ENCODE data around the gene BOLA1.
"Not testable (repeated sequence)": the region's sequence is repeated elsewhere in the genome, so short reads cannot be mapped to it uniquely, and the experiment has no call there.

DNA sequence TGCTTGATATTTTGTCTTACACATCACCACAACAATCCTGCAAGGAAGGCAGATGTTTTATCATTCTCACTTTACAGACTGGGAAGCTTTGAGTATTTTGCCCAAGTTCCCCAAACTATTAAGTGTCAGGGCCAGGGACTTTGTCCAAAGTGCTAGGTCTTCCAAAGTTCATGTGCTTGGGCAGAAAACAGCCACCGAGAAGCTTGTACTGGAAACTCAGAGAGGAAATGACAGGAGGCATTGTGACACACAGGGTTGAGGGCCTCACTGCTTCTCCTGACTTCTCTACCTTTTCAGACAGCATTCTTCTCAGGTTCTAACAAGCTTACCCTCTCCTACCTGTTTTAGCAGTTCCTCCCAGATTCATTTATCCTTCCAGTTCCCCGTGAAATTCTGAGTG is 32.5 kb upstream of the BOLA1 start:
- TF ChIP-seq, protein P1, sequence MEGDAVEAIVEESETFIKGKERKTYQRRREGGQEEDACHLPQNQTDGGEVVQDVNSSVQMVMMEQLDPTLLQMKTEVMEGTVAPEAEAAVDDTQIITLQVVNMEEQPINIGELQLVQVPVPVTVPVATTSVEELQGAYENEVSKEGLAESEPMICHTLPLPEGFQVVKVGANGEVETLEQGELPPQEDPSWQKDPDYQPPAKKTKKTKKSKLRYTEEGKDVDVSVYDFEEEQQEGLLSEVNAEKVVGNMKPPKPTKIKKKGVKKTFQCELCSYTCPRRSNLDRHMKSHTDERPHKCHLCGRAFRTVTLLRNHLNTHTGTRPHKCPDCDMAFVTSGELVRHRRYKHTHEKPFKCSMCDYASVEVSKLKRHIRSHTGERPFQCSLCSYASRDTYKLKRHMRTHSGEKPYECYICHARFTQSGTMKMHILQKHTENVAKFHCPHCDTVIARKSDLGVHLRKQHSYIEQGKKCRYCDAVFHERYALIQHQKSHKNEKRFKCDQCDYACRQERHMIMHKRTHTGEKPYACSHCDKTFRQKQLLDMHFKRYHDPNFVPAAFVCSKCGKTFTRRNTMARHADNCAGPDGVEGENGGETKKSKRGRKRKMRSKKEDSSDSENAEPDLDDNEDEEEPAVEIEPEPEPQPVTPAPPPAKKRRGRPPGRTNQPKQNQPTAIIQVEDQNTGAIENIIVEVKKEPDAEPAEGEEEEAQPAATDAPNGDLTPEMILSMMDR (IDR thresholded peaks at IDR 0.05; ENCODE audit: insufficient read depth, low read length), result not testable (repeated sequence)
- TF ChIP-seq POLR2AphosphoS5 (IDR thresholded peaks at IDR 0.05; ENCODE audit: low read depth), result not testable (repeated sequence)

Data from HL-60 (cell line).